ENCODE measurements around the gene CFAP53.
"Not testable (repeated sequence)": the region's sequence is repeated elsewhere in the genome, so short reads cannot be mapped to it uniquely, and the experiment has no call there.

CFAP53 gene

DNA sequence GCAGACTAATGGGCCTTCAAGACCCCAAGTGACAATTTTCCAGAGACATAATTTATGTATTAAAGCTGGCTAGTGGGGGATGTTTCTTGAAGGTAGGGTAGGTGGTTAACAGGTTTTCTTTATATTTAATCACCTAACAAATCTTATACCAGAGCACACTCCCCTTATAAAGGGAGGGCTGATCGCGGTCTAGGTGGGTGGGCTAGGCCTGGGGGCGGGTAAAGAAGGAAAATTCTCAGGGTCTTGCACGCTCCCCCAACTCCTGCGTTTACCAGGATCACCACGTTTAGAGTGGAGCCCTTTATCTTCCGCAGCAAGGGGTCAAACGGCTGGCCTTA lies 41.1 kb upstream of the CFAP53 start:
- no peak overlapping the region for H3K27ac ChIP-seq (ENCODE audit: low read depth, low read length)
- no peak overlapping the region for H3K9ac ChIP-seq (ENCODE audit: low read depth in 1 of 2, low read length in 2 of 2)

DNA sequence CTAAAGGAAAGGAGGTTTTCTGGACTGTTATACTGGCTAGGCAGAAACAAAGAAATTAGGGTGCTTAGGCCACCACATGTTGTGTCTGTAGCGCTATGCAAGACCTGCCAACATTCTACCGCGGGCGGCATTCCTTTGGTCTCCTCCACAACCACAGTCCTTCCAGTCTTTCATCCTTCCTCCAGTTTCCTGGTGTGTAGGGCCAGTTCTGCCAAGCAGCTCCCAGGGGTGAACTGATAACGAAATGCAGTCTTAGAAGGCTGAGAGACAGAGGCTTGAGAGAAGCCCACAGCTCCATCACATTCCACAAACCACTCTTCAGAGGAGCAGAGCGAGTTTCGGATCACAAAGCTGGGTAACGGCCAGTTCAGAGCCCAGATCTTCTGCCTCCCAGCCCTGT lies 40.6 kb upstream of the CFAP53 start:
- Histone ChIP-seq H3K27me3 (ENCODE audit: control insufficient read depth in 1 of 2, insufficient read depth in 2 of 2, low read length in 2 of 2) (peaks cover 0 to 5% of the 10 kb centered on the region in 2 donors), H3K4me3 (ENCODE audit: low read depth in 1 of 2, low read length in 2 of 2) (peak overlapping the region; percentile 73 to 75), H3K36me3 (ENCODE audit: control insufficient read depth in 1 of 2, insufficient read depth in 2 of 2, low read length in 2 of 2) (no peaks in the 10 kb centered on the region), H3K9ac (ENCODE audit: low read depth in 1 of 2, low read length in 2 of 2) (no peak overlapping the region), H3K9me3 (ENCODE audit: control insufficient read depth in 1 of 2, low read length in 2 of 2) (no peaks in the 10 kb centered on the region), H3K4me1 (ENCODE audit: control insufficient read depth in 1 of 2, insufficient read depth in 2 of 2, low read length in 2 of 2) (peaks cover 5 to 8% of the 10 kb centered on the region in 2 donors), H3K27ac (ENCODE audit: low read depth, low read length) (no peak overlapping the region)

More for the DNA sequence above, 41.1 kb upstream of the CFAP53 start:
- Histone ChIP-seq H3K9me3 (ENCODE audit: control insufficient read depth in 1 of 2, low read length in 2 of 2) (no peaks in the 10 kb centered on the region), H3K4me3 (ENCODE audit: low read depth in 1 of 2, low read length in 2 of 2) (peak overlapping the region; percentile 73 to 75), H3K27me3 (ENCODE audit: control insufficient read depth in 1 of 2, insufficient read depth in 2 of 2, low read length in 2 of 2) (peaks cover 0 to 5% of the 10 kb centered on the region in 2 donors), H3K4me1 (ENCODE audit: control insufficient read depth in 1 of 2, insufficient read depth in 2 of 2, low read length in 2 of 2) (peaks cover 5 to 8% of the 10 kb centered on the region in 2 donors), H3K36me3 (ENCODE audit: control insufficient read depth in 1 of 2, insufficient read depth in 2 of 2, low read length in 2 of 2) (no peaks in the 10 kb centered on the region)

DNA sequence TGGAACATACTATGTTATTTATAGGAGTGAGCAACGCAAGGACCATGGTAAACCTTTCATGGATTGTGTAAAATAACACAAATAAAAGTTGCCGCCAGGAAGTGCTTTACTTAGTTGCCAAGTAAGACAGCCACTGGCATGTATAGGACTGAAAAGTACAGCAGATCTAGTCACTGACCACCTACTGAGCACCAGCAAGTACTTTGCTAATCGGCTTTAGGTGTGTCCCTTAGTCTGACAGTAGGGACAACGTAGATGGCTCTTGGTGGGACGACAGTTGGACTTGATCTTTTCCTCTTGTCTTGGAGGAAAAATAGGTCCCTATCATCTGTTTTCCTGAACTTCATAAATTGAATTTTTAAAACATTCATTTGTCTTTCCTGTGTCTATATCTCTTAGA lies 34.8 kb upstream of the CFAP53 start:
- no peaks in the 10 kb centered on the region for H3K4me1 ChIP-seq (ENCODE audit: control insufficient read depth in 1 of 2, insufficient read depth in 2 of 2, low read length in 2 of 2)
- no peak overlapping the region for H3K27ac ChIP-seq (ENCODE audit: low read depth, low read length)
- no peak overlapping the region for H3K4me3 ChIP-seq (ENCODE audit: low read depth in 1 of 2, low read length in 2 of 2)
- peaks cover 8 to 12% of the 10 kb centered on the region in 2 donors for H3K27me3 ChIP-seq (ENCODE audit: control insufficient read depth in 1 of 2, insufficient read depth in 2 of 2, low read length in 2 of 2)
- H3K9ac ChIP-seq (ENCODE audit: low read depth in 1 of 2, low read length in 2 of 2) = no peak overlapping the region
- H3K9me3 ChIP-seq (ENCODE audit: control insufficient read depth in 1 of 2, low read length in 2 of 2) = peaks cover 0 to 3% of the 10 kb centered on the region in 2 donors
- no peaks in the 10 kb centered on the region for H3K36me3 ChIP-seq (ENCODE audit: control insufficient read depth in 1 of 2, insufficient read depth in 2 of 2, low read length in 2 of 2)

DNA sequence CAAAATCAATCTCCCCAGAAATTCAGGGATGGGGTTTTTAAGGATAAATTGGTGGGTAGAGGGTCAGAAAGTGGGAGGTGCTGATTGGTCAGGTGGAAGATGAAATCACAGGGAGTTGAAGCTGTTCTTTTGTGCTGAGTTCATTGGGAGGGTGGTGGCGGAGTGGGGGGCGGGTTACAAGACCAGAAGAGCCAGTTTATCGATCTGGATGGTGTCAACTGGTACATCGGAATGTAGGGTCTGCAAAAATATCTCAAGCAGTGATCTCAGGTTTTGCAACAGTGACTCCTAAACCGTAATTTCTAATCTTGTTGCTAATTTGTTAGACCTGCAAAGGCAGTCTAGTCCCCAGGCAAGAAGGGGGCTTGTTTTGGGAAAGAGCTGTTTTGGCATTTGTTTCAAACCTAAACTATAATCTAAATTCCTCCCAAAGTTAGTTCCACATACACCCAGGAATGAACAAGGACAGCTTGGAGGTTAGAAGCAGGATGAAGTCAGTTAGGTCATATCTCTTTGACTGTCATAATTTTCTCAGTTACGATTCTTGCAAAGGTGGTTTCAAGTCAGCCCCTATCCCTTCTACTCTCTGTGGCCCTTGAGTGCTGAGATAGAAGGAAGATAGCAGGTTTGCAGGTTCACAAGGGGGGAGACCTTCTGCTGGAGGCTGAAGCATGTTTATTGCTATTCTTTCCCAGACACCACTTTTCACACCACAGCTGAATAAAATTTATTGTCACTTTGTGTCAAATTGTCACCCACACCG lies 33.5 kb upstream of the CFAP53 start:
- Histone ChIP-seq H3K4me1 (ENCODE audit: control insufficient read depth in 1 of 2, insufficient read depth in 2 of 2, low read length in 2 of 2) (no peaks in the 10 kb centered on the region), H3K9me3 (ENCODE audit: control insufficient read depth in 1 of 2, low read length in 2 of 2) (peaks cover 0 to 3% of the 10 kb centered on the region in 2 donors), H3K27me3 (ENCODE audit: control insufficient read depth in 1 of 2, insufficient read depth in 2 of 2, low read length in 2 of 2) (peaks cover 8 to 12% of the 10 kb centered on the region in 2 donors), H3K9ac (ENCODE audit: low read depth in 1 of 2, low read length in 2 of 2) (no peak overlapping the region), H3K27ac (ENCODE audit: low read depth, low read length) (no peak overlapping the region), H3K4me3 (ENCODE audit: low read depth in 1 of 2, low read length in 2 of 2) (no peak overlapping the region), H3K36me3 (ENCODE audit: control insufficient read depth in 1 of 2, insufficient read depth in 2 of 2, low read length in 2 of 2) (no peaks in the 10 kb centered on the region)

DNA sequence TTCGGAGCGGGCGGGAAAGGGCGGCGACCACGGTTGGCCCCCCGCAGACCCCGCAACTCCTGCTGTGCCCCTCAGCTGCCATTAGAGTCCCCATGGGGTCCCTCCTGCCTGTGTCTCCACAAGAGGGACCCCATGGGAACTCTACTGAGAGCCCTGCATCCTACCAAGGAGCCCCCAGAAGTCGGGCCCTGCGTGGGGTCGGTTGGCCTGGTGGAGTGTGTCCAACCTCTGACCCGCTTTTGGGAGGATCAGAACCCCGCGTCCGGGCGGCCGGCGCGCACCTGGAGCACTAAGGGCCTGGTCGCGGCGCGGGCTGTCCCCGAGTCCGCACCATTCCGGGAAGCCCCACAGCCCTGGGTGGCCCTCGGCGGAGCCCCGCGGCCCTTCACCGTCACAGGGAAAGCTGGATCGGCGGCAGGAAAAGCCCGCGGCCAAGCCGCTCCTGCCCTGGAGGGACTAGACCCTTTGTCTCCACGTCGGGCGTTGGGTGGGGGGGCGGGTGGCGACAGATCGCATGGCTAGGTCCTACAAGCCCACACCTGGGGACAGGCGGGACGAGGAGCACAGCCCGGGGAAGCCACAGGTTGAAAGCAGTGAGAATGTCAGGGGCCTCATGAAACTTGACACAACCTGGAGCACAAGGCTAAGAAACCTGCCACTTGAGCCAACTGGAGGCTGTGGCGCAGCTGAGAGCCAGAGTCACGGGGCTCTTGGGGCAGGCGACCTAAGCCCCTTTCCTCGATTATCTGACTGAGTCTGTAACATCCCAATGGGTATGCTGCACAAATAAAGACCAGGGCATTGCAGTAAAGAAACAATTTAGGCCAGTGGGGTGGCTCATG lies 32.4 kb upstream of the CFAP53 start:
- peaks cover 0 to 3% of the 10 kb centered on the region in 2 donors for H3K9me3 ChIP-seq (ENCODE audit: control insufficient read depth in 1 of 2, low read length in 2 of 2)
- peaks cover 8 to 12% of the 10 kb centered on the region in 2 donors for H3K27me3 ChIP-seq (ENCODE audit: control insufficient read depth in 1 of 2, insufficient read depth in 2 of 2, low read length in 2 of 2)
- no peaks in the 10 kb centered on the region for H3K36me3 ChIP-seq (ENCODE audit: control insufficient read depth in 1 of 2, insufficient read depth in 2 of 2, low read length in 2 of 2)
- H3K27ac ChIP-seq (ENCODE audit: low read depth, low read length) = no peak overlapping the region
- no peaks in the 10 kb centered on the region for H3K4me1 ChIP-seq (ENCODE audit: control insufficient read depth in 1 of 2, insufficient read depth in 2 of 2, low read length in 2 of 2)
- H3K4me3 ChIP-seq (ENCODE audit: low read depth in 1 of 2, low read length in 2 of 2) = peak overlapping the region; percentile 70 to 87
- no peak overlapping the region for H3K9ac ChIP-seq (ENCODE audit: low read depth in 1 of 2, low read length in 2 of 2)

DNA sequence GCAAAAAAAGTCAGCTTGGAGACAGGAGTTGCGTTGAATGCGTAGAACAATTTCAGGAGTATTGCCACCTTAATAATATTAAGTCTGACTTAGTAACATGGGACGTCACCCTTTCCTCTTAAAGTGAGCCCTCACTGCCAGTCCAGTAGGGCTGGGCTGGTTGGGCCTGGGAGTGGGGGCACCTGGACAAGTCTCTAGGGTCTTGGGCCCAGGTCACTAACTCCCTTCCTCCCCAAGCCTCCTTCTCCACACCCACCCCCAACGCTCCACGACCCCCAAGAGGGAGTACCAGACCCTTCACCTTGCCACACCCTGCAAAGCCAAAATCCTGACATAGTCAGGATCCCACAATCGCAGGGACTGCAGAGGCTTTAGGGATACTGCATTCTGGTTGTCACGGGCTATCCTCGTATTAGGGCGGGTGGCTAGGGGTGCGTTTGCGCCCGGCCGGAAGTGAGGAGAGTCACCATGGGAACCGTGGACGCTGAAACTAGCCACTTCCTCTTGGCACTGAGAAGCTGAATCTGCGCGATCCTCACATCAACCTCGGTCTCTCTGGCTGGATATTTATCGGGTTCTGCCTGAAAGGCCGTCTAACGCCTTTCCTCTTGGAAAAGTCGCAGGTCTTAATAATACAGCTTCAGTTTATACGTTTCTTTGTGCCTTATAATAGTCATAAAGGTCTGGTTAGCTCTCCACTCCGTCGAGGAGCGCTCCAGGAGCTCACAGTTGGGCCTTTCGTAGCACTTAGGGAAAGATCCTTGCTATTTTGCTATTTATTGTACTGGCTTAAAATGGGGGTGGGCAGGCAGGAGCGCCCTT lies 31.5 kb upstream of the CFAP53 start:
- peaks cover 8 to 10% of the 10 kb centered on the region in 2 donors for H3K27me3 ChIP-seq (ENCODE audit: control insufficient read depth in 1 of 2, insufficient read depth in 2 of 2, low read length in 2 of 2)
- H3K9me3 ChIP-seq (ENCODE audit: control insufficient read depth in 1 of 2, low read length in 2 of 2) = peaks cover 0 to 3% of the 10 kb centered on the region in 2 donors
- no peaks in the 10 kb centered on the region for H3K36me3 ChIP-seq (ENCODE audit: control insufficient read depth in 1 of 2, insufficient read depth in 2 of 2, low read length in 2 of 2)
- H3K9ac ChIP-seq (ENCODE audit: low read depth in 1 of 2, low read length in 2 of 2) = peak overlapping the region; percentile 13 to 39
- no peaks in the 10 kb centered on the region for H3K4me1 ChIP-seq (ENCODE audit: control insufficient read depth in 1 of 2, insufficient read depth in 2 of 2, low read length in 2 of 2)
- H3K27ac ChIP-seq (ENCODE audit: low read depth, low read length) = no peak overlapping the region
- peak overlapping the region; percentile 70 to 87 for H3K4me3 ChIP-seq (ENCODE audit: low read depth in 1 of 2, low read length in 2 of 2)

DNA sequence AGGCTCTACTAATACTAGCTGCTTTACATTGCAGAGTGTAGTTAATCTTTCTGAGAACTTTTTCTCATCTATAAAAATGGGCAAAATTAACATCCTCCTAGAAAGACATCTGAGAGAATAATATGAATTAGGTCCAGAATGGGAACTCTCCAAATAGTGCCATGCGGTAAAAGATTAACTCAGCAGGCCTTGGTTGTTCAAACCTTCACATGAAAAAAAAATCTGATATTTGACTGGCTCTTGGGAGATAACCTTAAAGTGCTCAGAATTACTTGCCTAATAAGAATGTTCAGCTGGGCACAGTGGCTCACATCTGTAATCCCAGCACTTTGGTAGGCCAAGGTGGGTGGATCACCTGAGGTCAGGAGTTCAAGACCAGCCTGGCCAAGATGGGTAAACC lies 26.7 kb upstream of the CFAP53 start:
- no peak overlapping the region for H3K27ac ChIP-seq (ENCODE audit: low read depth, low read length)
- no peaks in the 10 kb centered on the region for H3K27me3 ChIP-seq (ENCODE audit: control insufficient read depth in 1 of 2, insufficient read depth in 2 of 2, low read length in 2 of 2)
- no peaks in the 10 kb centered on the region for H3K36me3 ChIP-seq (ENCODE audit: control insufficient read depth in 1 of 2, insufficient read depth in 2 of 2, low read length in 2 of 2)
- no peaks in the 10 kb centered on the region for H3K4me1 ChIP-seq (ENCODE audit: control insufficient read depth in 1 of 2, insufficient read depth in 2 of 2, low read length in 2 of 2)
- no peak overlapping the region for H3K9ac ChIP-seq (ENCODE audit: low read depth in 1 of 2, low read length in 2 of 2)
- no peak overlapping the region for H3K4me3 ChIP-seq (ENCODE audit: low read depth in 1 of 2, low read length in 2 of 2)
- no peaks in the 10 kb centered on the region for H3K9me3 ChIP-seq (ENCODE audit: control insufficient read depth in 1 of 2, low read length in 2 of 2)

DNA sequence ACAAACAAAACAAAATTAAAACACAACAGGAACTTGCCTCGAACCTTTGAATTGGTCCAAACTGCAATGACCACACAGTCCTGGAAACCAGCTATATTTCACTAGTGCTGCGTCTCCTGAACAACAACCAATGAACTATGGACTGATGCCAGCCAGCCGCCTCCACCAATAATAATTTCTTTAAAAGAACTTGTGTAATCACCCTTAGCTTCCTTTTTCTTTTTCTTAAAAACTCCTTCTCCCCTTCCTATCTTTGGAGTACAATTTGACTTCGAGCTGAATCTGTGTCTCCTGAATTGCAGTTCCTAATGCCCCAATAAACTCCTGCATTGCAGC lies 22.8 kb upstream of the CFAP53 start:
- Histone ChIP-seq H3K27me3 (ENCODE audit: control insufficient read depth in 1 of 2, insufficient read depth in 2 of 2, low read length in 2 of 2) (no peaks in the 10 kb centered on the region), H3K27ac (ENCODE audit: low read depth, low read length) (no peak overlapping the region), H3K4me1 (ENCODE audit: control insufficient read depth in 1 of 2, insufficient read depth in 2 of 2, low read length in 2 of 2) (peaks cover 10% of the 10 kb centered on the region in 2 donors), H3K4me3 (ENCODE audit: low read depth in 1 of 2, low read length in 2 of 2) (no peak overlapping the region), H3K9me3 (ENCODE audit: control insufficient read depth in 1 of 2, low read length in 2 of 2) (no peaks in the 10 kb centered on the region), H3K36me3 (ENCODE audit: control insufficient read depth in 1 of 2, insufficient read depth in 2 of 2, low read length in 2 of 2) (peaks cover 3 to 19% of the 10 kb centered on the region in 2 donors), H3K9ac (ENCODE audit: low read depth in 1 of 2, low read length in 2 of 2) (no peak overlapping the region)

DNA sequence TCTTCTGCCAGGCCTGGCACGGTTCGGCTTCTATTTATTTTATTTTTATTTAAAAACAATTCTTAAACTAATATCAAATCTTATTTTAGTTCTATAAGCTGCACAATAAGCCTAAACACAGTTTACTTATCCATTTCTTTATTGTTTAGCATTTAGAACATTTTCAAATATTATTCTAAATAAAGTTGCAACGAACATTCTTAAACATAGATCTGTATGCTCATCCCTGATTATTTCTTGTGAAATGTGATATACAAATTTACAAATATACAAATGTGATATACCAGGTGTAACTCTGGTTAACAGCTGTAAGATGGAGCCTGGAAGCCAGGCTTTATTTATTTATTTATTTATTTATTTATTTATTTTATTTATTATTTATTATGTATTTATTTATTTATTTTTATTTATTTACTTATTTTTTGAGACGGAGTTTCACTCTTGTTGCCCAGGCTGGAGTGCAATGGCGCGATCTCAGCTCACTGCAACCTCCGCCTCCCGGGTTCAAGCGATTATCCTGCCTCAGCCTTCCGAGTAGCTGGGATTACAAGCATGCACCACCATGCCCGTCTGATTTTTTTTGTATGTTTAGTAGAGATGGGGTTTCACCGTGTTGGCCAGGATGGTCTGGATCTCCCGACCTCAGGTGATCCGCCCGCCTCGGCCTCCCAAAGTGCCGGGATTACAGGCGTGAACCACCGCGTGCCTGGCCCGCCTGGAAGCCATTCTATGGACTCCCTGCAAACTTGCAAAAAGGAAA lies 22.2 kb upstream of the CFAP53 start:
- Histone ChIP-seq H3K4me3 (ENCODE audit: low read depth in 1 of 2, low read length in 2 of 2) (peak overlapping the region; percentile 87 to 97), H3K36me3 (ENCODE audit: control insufficient read depth in 1 of 2, insufficient read depth in 2 of 2, low read length in 2 of 2) (peaks cover 8 to 25% of the 10 kb centered on the region in 2 donors), H3K9ac (ENCODE audit: low read depth in 1 of 2, low read length in 2 of 2) (peak overlapping the region; percentile 67 to 93)
- H3K27me3 ChIP-seq (ENCODE audit: control insufficient read depth in 1 of 2, insufficient read depth in 2 of 2, low read length in 2 of 2); H3K27ac ChIP-seq (ENCODE audit: low read depth, low read length); H3K4me1 ChIP-seq (ENCODE audit: control insufficient read depth in 1 of 2, insufficient read depth in 2 of 2, low read length in 2 of 2); H3K9me3 ChIP-seq (ENCODE audit: control insufficient read depth in 1 of 2, low read length in 2 of 2): not testable (repeated sequence)

Data from duodenal mucosa (tissue), 2 donors.